ENCODE measurements around the gene RET.

The RET gene

DNA sequence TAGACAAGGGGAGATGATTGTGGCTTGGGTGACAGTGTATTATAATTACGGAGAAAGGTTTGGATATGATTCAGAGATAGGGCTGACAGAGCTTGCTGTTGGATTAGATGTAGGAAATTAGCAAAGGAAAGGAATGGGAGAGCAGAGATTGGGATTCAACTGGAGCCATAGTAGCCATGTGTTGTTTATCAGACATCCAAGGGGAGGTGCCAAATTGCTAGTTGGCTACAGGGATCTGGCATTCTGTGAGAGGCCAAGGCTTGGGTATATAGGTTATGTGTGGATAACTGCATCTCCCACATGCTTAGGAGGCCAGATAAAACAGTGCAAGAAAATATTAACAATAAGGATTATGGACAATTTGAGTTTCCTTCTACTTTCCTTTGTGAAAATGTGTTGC is 96.3 kb downstream of the RET start:
- no peaks in the 10 kb centered on the region for H3K4me1 ChIP-seq (ENCODE audit: control insufficient read depth, insufficient read depth, low read length)
- peaks cover 5% of the 10 kb centered on the region for H3K36me3 ChIP-seq (ENCODE audit: control insufficient read depth, insufficient read depth, low read length)
- H3K9ac ChIP-seq (ENCODE audit: low read length), result no peak overlapping the region
- no peak overlapping the region for H3K4me3 ChIP-seq (ENCODE audit: low read length)
- H3K27ac ChIP-seq (ENCODE audit: low read depth, low read length), result no peak overlapping the region
- no peaks in the 10 kb centered on the region for H3K27me3 ChIP-seq (ENCODE audit: control insufficient read depth, insufficient read depth, low read length)

DNA sequence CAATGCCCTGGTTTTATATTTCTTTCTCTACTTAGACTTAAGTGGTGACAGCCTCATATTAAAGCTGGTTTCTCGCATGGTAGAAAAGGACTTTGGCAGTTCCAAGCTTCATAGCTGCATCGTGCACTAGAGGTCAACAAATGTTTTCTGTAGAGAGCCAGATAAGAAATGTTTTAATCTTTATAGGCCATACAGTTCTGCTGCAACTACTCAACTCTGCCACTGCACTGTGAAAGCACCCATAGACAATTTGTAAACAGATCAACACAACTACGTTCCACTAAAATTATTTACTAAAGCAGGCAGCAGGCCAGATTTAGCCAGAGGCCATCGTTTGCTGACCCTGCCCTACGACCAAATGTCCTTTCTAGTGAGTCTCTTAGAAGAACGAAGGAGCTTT is 98.1 kb downstream of the RET start:
- no peak overlapping the region for H3K9ac ChIP-seq (ENCODE audit: low read length)
- H3K27ac ChIP-seq (ENCODE audit: low read depth, low read length), result no peak overlapping the region
- no peaks in the 10 kb centered on the region for H3K27me3 ChIP-seq (ENCODE audit: control insufficient read depth, insufficient read depth, low read length)
- H3K4me3 ChIP-seq (ENCODE audit: low read length), result no peak overlapping the region
- H3K4me1 ChIP-seq (ENCODE audit: control insufficient read depth, insufficient read depth, low read length), result no peaks in the 10 kb centered on the region
- peaks cover 5% of the 10 kb centered on the region for H3K36me3 ChIP-seq (ENCODE audit: control insufficient read depth, insufficient read depth, low read length)

DNA sequence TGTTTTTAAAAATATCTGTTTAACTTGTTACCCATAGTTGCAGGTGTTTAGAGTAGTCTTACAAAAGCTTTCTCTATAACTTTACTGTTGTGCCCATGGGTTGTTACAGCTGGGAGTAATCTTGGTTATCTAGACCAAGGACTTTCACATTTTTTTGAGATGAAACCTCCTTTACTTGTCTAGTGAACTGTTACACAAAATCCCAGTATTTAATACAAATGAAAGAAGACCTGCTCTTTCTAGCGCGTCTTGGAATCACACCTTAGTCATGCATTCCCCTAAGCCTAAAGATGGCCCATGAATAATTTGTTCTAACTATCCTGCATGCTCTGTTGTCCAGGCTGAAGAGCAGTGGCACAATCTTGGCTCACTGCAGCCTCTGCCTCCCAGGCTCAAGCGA is 99.4 kb downstream of the RET start:
- peaks cover 5% of the 10 kb centered on the region for H3K36me3 ChIP-seq (ENCODE audit: control insufficient read depth, insufficient read depth, low read length)
- no peak overlapping the region for H3K27ac ChIP-seq (ENCODE audit: low read depth, low read length)
- no peaks in the 10 kb centered on the region for H3K4me1 ChIP-seq (ENCODE audit: control insufficient read depth, insufficient read depth, low read length)
- no peak overlapping the region for H3K4me3 ChIP-seq (ENCODE audit: low read length)
- no peaks in the 10 kb centered on the region for H3K27me3 ChIP-seq (ENCODE audit: control insufficient read depth, insufficient read depth, low read length)
- H3K9ac ChIP-seq (ENCODE audit: low read length), result no peak overlapping the region

DNA sequence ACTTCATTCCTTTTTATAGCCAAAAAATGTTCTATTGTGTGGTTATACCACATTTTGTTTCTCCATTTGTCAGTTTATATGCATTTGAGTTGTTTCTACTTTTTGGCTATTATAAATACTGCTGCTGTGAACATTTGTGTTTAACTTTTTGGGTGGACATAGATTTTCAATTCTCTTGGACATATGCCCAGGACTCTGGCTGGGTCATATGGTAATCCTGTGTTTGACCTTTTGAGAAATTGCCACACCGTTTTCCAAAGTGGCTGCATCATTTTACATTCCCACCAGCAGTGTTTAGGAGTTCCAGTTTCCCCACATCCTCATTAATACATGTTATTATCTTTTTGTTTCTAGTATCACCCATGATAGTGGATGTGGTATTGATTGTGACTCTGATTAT is 100.7 kb downstream of the RET start:
- Histone ChIP-seq H3K36me3 (ENCODE audit: control insufficient read depth, insufficient read depth, low read length) (peaks cover 5% of the 10 kb centered on the region), H3K9ac (ENCODE audit: low read length) (no peak overlapping the region), H3K4me3 (ENCODE audit: low read length) (no peak overlapping the region), H3K4me1 (ENCODE audit: control insufficient read depth, insufficient read depth, low read length) (no peaks in the 10 kb centered on the region), H3K27ac (ENCODE audit: low read depth, low read length) (no peak overlapping the region), H3K27me3 (ENCODE audit: control insufficient read depth, insufficient read depth, low read length) (no peaks in the 10 kb centered on the region)
